Astrocyte (in vitro differentiated cells and primary cell): ENCODE results near the gene HMX1.

Source experiments
- EZH2 ChIP-seq: IDR thresholded peaks from 2 replicates; pipeline ENCODE4 v1.6.1; 2012; ENCODE audit warnings: mild to moderate bottlenecking, low read length, inconsistent platforms; ENCODE audit not compliant: insufficient read depth
- TF ChIP-seq, protein P1 (sequence below): IDR thresholded peaks from 2 replicates; pipeline ENCODE4 v1.5.1; 2011; ENCODE audit warnings: low read depth, mild to moderate bottlenecking, inconsistent platforms, low read length, moderate library complexity; ENCODE audit not compliant: insufficient read depth

DNA sequence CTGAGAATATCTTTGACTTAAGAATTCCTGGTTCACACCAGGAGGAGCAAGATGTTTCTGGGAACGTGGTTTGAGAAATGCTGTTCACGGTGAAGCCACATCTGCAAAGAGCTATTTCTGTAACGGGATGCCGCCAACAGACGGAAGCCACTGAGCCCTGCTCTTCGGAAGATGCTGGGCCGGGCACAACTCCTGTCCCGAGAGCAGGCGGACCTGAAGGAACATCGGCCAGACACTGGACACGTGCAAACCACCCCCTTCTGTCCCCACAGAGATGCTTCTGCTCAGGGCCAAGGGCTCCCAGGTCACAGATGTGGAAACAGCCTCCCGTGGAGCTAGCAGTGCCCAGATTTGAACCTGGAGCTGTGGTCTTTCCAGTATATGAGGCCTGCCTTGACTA lies 24.3 kb downstream of the HMX1 start:
- TF ChIP-seq, protein P1, sequence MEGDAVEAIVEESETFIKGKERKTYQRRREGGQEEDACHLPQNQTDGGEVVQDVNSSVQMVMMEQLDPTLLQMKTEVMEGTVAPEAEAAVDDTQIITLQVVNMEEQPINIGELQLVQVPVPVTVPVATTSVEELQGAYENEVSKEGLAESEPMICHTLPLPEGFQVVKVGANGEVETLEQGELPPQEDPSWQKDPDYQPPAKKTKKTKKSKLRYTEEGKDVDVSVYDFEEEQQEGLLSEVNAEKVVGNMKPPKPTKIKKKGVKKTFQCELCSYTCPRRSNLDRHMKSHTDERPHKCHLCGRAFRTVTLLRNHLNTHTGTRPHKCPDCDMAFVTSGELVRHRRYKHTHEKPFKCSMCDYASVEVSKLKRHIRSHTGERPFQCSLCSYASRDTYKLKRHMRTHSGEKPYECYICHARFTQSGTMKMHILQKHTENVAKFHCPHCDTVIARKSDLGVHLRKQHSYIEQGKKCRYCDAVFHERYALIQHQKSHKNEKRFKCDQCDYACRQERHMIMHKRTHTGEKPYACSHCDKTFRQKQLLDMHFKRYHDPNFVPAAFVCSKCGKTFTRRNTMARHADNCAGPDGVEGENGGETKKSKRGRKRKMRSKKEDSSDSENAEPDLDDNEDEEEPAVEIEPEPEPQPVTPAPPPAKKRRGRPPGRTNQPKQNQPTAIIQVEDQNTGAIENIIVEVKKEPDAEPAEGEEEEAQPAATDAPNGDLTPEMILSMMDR, result no peak
- TF ChIP-seq EZH2, result no peak
